Activated T-cell treated with anti-CD3 and anti-CD28 coated beads for 48 hours (primary cell): ENCODE data around the gene ZC3H7B.

Source experiments
- DNase-seq: peaks from one replicate; pipeline ENCODE4 v3.0.0-alpha.2; 2020; ENCODE audit warnings: low read depth

Gene ZC3H7B

GRCh38 chr22:41354979-41355378, 53.7 kb downstream of the ZC3H7B start:
- DNase-seq, result no peak

- no peak for DNase-seq
These were observed 54.6 kb downstream of the ZC3H7B start for GRCh38 chr22:41355895-41356294.

GRCh38 chr22:41356430-41357028, 55.2 kb downstream of the ZC3H7B start:
- no peak for DNase-seq

GRCh38 chr22:41357191-41357590, 55.9 kb downstream of the ZC3H7B start:
- DNase-seq, result no peak

- no peak for DNase-seq
These were observed 57.6 kb downstream of the ZC3H7B start for GRCh38 chr22:41358927-41359326.

GRCh38 chr22:41359376-41359775, 58.1 kb downstream of the ZC3H7B start:
- DNase-seq, result no peak

- DNase-seq, result no peak
These were observed 58.8 kb downstream of the ZC3H7B start for GRCh38 chr22:41360126-41360525.

- DNase-seq, result no peak
These were observed 60.5 kb downstream of the ZC3H7B start for GRCh38 chr22:41361716-41362310.

GRCh38 chr22:41362615-41363014, 61.3 kb downstream of the ZC3H7B start:
- no peak for DNase-seq

GRCh38 chr22:41364233-41364632, 62.9 kb downstream of the ZC3H7B start:
- no peak for DNase-seq

- DNase-seq, result no peak
These were observed 63.6 kb downstream of the ZC3H7B start for GRCh38 chr22:41364955-41365354.

GRCh38 chr22:41365425-41365824, 64.1 kb downstream of the ZC3H7B start:
- no peak for DNase-seq

- DNase-seq, result no peak
These were observed 65.2 kb downstream of the ZC3H7B start for GRCh38 chr22:41366323-41367029.

- DNase-seq, result peak; percentile 4
These were observed 65.8 kb downstream of the ZC3H7B start for GRCh38 chr22:41367039-41367679.

GRCh38 chr22:41367680-41368542, 66.6 kb downstream of the ZC3H7B start:
- DNase-seq, result no peak

GRCh38 chr22:41368543-41369423, 67.5 kb downstream of the ZC3H7B start:
- no peak for DNase-seq

GRCh38 chr22:41369424-41369745, 68.1 kb downstream of the ZC3H7B start:
- DNase-seq, result no peak

- DNase-seq, result no peak
These were observed 68.5 kb downstream of the ZC3H7B start for GRCh38 chr22:41369837-41370236.

- no peak for DNase-seq
These were observed 76.5 kb downstream of the ZC3H7B start for GRCh38 chr22:41377846-41378245.

GRCh38 chr22:41380993-41381328, 79.6 kb downstream of the ZC3H7B start:
- DNase-seq, result no peak
